HG02763 (cell line): ENCODE results near the gene MROH2A.

Experiments
- ATAC-seq: cut with Tn5 transposase; IDR thresholded peaks from one replicate; pipeline ENCODE4 v1.9.1; 2021; ENCODE audit warnings: mild to moderate bottlenecking, moderate library complexity; ENCODE audit not compliant: unreplicated experiment

MROH2A gene

GRCh38 chr2:233818639-233819621, 40.8 kb downstream of the MROH2A start:
- no peak for ATAC-seq

- no peak for ATAC-seq
These were observed 42.0 kb downstream of the MROH2A start for GRCh38 chr2:233819884-233820773.

DNA sequence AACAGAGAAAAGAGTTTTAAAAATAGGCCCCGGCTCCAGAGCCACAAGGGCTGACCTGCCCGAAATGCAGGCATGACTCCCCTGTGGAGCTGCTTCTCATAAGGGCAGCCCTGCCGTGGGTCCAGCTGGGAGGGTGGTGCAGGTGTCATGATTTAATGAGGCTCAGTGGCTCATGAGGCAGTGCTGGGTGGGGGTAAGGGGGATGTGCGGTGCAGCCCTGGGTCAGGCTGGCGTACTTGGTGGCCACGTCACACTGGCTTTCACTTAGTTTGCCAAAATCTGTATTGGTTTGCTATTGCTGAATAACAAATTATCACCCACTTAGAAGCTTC, 42.6 kb downstream of the MROH2A start:
- no peak for ATAC-seq

GRCh38 chr2:233821196-233821595, 43.1 kb downstream of the MROH2A start:
- ATAC-seq = no peak

DNA sequence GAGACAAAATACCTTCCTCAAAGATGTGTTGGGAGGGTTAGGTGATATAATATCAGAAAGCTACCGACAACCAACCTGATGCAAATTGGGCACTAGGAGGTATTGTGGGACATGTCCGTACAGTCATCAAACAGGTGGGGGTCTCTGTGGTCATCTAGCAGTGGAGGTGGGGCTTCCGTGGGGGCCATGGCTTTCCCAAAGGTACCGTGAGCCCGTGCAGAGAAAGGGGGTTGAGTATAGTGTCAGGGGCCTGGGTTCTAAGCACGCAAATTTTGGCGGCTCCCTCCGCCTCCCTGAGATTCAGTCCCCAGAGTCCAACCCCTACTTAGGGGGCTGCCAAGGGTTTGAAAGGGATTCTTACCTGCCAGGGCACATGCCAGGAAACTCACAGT, 43.6 kb downstream of the MROH2A start:
- ATAC-seq = no peak

GRCh38 chr2:233822101-233822771, 44.1 kb downstream of the MROH2A start:
- ATAC-seq = no peak

DNA sequence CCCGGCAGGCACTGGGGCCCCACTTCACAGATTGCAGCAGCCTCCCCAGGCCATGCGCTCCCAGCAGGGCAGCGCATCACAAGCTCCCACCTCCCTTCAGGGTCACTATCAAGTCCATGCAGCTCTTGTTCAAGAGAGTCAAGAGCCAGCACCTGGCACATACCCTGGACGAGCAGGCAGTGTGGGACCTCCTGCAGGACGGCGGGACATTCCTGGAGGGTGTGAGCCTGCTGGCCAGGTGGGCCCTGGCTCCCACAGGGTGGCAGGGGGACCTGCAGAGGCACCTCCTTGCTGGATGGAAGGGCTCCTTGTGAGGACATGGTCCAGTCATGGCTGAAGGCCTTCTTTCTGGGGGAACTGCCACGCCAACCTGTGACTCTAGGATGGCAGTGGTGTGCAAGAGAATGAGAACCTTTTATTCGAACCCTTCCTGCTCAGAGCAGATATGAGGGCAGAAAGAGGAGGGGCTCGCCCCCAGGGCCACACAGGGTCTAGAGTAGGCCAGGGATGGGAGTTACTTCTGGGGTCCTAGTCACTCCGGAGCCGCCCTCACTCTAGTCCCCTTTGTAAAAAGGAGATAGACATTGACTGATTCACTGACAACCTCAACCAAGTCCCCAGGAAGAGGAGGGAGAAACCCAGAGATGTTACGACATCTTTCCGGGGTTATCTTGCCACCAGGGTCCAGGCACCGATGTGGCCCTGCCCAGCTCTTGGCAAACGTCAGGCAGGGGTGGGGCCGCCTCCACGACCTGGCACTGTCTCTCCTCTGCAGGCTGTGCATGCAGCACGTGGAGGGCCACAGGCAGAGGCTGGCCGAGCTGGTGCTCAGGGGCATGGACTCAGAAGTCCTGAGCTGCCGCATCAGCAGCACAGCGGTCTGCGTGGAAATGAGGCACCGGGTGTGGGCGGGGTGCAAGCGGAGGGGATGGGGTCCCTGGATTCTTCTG, 44.9 kb downstream of the MROH2A start:
- no peak for ATAC-seq

DNA sequence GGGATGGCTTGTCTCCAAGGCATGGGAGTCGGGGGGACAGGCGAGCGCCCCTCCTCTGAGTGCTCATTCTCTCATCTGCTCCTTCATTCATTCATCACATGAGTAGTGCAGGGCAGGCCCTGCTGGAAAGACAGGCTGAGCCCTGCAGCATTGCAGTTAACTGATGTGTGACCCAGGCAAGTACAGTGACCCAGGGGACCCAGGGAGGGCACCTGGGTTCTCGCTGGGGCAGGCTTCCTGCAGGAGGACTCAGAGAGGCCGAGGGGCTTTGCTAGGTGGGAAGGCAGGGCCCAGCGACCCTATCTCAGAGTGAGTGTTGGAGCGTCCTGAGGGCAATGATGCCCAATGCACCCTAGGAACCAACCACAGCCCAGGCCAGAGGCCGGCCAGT, 45.6 kb downstream of the MROH2A start:
- no peak for ATAC-seq

- ATAC-seq = no peak
These were observed 46.2 kb downstream of the MROH2A start for GRCh38 chr2:233824373-233824772.

- no peak for ATAC-seq
These were observed 50.5 kb downstream of the MROH2A start for GRCh38 chr2:233828546-233829192.

DNA sequence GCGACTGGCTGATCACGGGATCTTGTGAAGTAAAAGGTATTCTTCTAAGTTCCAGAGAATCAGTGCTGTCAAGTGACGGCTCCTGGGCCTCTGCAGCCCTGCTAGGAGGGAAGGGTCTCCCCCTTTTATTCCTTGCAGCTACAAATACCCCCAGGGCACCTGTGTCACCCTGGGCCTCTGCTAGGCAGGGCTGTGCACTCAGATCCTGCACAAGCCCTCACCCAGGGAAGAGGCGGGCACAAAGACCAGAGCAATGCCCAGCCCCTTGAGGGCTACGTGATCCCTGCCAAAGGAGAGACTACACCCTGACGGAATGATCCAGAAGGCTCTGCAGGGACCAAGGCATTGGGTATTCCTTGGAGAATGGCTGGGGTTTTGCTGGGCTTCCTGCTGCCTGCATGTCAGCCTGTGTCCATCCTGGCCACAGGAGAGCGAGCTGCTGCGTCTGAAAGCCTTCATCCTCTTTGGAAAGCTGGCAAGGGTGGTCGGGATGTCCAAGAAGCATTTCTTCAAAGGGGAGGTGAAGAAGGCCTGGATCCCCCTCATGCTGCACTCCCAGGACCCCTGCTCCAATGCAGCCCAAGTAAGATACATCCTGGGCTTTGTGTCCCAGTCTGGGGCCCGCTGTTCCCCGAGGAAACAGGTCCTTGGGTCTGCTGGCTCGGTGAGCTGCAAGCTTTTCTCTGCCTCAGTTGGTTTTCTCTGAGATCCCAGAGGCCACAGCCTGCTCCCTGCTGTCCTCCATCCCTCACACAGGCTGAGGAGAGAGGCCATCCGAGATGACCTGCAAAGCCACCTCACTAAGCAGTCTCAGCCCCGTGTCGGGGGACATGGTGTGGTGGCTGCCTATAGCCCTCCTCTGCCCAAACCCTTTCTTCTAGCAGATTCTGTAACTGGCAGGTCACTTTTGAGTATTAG, 51.3 kb downstream of the MROH2A start:
- no peak for ATAC-seq

DNA sequence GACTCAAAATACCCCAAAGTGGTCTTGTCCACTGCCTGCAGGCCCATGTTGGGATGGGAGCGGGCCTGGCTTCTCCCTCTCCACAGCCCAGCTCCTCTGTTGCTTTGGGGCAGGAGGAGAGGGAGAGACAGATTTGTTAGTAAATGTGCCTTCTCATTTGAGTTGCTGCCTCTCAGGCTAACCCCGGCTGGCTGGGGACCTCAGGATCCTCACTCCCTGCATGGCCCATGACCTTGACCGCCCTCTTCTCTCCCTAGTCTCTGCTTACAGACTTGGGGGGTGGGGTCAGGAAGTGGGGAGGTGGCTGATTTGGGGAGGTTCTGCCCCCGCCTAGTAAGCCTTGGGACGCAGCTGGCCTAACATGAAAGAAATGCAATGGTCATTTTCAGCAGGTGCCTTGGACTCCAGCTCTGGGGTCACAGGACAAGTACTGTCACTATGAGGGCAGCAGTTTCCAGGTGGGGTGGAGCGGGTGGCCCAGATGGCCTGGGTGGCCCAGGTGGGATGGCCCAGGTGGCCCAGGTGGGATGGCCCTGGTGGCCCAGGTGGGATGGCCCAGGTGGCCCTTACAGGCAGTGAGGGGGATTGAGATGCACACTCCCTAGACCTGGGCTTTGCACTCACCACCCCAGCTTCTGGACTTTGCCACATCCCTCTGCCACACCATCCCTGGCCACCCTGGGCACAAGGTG, 52.1 kb downstream of the MROH2A start:
- ATAC-seq = no peak

DNA sequence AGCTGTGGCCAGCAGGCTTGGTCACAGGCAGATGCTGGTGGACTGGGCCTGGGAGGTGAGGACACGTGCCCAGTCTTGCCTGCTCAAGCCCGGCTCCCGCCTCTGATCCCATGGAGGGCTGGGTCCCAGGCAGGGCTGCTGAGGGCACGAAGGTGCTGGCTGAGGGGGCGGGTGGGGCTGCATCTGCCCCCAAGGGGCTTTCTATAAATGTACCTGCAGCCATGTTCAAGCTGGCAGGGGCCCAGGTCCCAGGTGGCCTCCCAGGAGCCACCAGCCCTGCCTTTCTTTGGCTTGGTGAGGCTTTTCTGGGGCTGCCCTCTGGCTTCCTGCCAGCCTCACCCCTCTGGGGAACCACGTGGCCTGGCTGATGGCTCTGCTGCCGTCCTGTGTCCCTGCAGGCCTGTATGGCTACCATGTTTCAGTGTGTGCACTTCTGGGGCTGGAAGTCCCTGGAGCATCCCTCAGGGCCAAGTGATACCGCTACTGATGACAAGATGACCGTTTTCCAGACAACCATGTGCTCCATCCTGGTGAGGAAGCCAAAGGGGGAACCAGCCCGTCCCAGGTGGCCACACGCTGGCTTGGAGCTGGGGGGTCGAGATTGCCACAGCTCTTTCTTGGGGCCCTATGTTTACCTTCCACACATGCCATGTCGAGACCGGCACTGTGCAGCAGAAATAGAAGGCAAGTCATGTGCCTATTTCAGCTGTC, 53.0 kb downstream of the MROH2A start:
- ATAC-seq = no peak

- ATAC-seq = no peak
These were observed 53.7 kb downstream of the MROH2A start for GRCh38 chr2:233831861-233832260.

GRCh38 chr2:233832414-233832813, 54.3 kb downstream of the MROH2A start:
- ATAC-seq = no peak

GRCh38 chr2:233832869-233833311, 54.8 kb downstream of the MROH2A start:
- no peak for ATAC-seq

GRCh38 chr2:233833345-233833744, 55.2 kb downstream of the MROH2A start:
- no peak for ATAC-seq
